ENCODE results near the gene DMKN.

- TF ChIP-seq POLR2AphosphoS5 (IDR thresholded peaks at IDR 0.05; ENCODE audit: low read depth, low read length) (no peak), POLR2A (IDR thresholded peaks at IDR 0.05; ENCODE audit: low read depth, low read length) (no peak), TAF1 (IDR thresholded peaks at IDR 0.05; ENCODE audit: borderline replicate concordance, low read depth, low read length) (no peak)
Observed at GRCh38 chr19:35498984-35499527, 14.4 kb downstream of the DMKN start.

Data from GM12892 (cell line).